Measurements from ENCODE around the gene COL4A2.

DNA sequence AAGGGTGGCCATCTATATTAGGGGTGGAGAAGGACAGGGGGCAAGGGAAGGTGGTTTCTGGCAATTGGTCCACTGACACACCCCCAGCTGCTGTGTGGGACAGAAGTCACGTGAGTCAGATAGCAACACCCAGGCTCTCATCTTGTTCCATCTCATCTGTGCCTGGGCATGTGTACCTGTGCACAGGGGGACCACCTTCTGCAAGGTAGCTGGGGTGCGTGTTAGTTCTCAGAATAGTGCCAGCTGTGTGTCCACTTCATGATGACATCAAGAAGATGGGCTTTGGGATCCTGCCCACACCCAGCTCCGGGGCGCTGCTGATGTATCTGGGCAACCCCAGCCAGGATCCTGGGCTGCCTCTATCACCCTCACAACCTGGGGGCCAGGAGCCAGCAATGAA, 38.6 kb downstream of the COL4A2 start:
- no peak for TF ChIP-seq POLR2A (IDR thresholded peaks at IDR 0.05)
- TF ChIP-seq, protein P1, sequence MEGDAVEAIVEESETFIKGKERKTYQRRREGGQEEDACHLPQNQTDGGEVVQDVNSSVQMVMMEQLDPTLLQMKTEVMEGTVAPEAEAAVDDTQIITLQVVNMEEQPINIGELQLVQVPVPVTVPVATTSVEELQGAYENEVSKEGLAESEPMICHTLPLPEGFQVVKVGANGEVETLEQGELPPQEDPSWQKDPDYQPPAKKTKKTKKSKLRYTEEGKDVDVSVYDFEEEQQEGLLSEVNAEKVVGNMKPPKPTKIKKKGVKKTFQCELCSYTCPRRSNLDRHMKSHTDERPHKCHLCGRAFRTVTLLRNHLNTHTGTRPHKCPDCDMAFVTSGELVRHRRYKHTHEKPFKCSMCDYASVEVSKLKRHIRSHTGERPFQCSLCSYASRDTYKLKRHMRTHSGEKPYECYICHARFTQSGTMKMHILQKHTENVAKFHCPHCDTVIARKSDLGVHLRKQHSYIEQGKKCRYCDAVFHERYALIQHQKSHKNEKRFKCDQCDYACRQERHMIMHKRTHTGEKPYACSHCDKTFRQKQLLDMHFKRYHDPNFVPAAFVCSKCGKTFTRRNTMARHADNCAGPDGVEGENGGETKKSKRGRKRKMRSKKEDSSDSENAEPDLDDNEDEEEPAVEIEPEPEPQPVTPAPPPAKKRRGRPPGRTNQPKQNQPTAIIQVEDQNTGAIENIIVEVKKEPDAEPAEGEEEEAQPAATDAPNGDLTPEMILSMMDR (IDR thresholded peaks at IDR 0.05): no peak
